ENCODE results near the gene EHHADH. TPM values are rescaled to one million over a fixed set of nuclear protein-coding genes. Genes with fewer than 3 reads are reported as not detected.
"Not testable (repeated sequence)": the region's sequence is repeated elsewhere in the genome, so short reads cannot be mapped to it uniquely, and the experiment has no call there.

The EHHADH gene
- total RNA-seq, 1 donor from 2014 or later = 1.4 TPM

- no peak overlapping the region for H3K27ac Mint-ChIP-seq
- no peaks in the 10 kb centered on the region for H3K4me1 Mint-ChIP-seq (ENCODE audit: low read depth)
- intact Hi-C loops (cut with micrococcal nuclease) = no loop called here
- H3K9me3 Mint-ChIP-seq = no peaks in the 10 kb centered on the region
- no peaks in the 10 kb centered on the region for H3K36me3 Mint-ChIP-seq (ENCODE audit: low read depth)
- peaks cover 11% of the 10 kb centered on the region for H3K27me3 Mint-ChIP-seq (ENCODE audit: insufficient read depth)
- no peak for DNase-seq (ENCODE audit: low spot score)
- no peak overlapping the region for H3K4me3 Mint-ChIP-seq
Measured at GRCh38 chr3:185270262-185270955, 16.6 kb upstream of the EHHADH start.

DNA sequence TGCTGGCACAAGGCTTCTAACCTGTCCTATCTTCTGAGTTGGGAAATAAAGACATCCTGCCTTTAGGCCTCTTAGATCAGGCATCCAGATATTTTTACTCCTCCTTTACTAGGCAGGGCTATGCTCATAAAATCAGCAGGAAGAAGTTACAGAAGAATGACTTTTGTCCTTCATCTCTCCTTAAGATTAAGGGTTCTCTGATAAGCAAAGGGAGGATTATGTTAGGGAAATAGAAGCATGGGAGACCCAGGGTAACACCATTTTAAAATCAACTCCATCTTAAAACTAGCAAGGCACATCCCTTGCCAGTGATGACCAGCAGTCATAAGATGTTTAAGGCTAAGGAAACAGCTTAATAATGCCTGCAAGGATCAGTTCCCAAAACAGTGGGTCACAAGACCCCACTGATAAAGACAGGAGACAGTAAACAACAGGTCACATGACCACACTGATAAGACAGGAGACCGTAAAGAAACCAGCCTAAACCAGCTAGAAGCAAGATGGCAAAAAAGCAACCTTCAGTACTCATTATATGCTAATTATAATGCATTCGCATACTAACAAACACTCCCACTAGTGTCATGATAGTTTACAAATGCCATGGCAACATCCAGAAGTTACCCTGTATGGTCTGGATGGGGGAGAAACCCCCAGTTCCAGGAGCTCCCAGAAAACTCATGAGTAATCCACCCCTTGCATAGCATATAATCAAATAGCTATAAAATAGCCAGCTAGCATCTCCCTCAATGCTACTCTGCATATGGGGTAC is 14.5 kb upstream of the EHHADH start:
- Mint-ChIP-seq H3K36me3 (ENCODE audit: low read depth) (no peaks in the 10 kb centered on the region), H3K4me3 (no peak overlapping the region), H3K4me1 (ENCODE audit: low read depth) (no peaks in the 10 kb centered on the region), H3K27ac (no peak overlapping the region), H3K27me3 (ENCODE audit: insufficient read depth) (peaks cover 7% of the 10 kb centered on the region), H3K9me3 (no peaks in the 10 kb centered on the region)
- no peak for DNase-seq (ENCODE audit: low spot score)
- intact Hi-C loops (cut with micrococcal nuclease) = no loop called here

GRCh38 chr3:185267193-185267592 is 13.3 kb upstream of the EHHADH start:
- no peak for DNase-seq (ENCODE audit: low spot score)
- peaks cover 6% of the 10 kb centered on the region for H3K27me3 Mint-ChIP-seq (ENCODE audit: insufficient read depth)
- no peak overlapping the region for H3K4me3 Mint-ChIP-seq
- H3K36me3 Mint-ChIP-seq (ENCODE audit: low read depth) = no peaks in the 10 kb centered on the region
- intact Hi-C loops (cut with micrococcal nuclease) = no loop called here
- no peaks in the 10 kb centered on the region for H3K4me1 Mint-ChIP-seq (ENCODE audit: low read depth)
- H3K27ac Mint-ChIP-seq = no peak overlapping the region
- no peaks in the 10 kb centered on the region for H3K9me3 Mint-ChIP-seq

- no peak for DNase-seq (ENCODE audit: low spot score)
- no peak overlapping the region for H3K4me3 Mint-ChIP-seq
- peaks cover 4% of the 10 kb centered on the region for H3K27me3 Mint-ChIP-seq (ENCODE audit: insufficient read depth)
- H3K9me3 Mint-ChIP-seq = no peaks in the 10 kb centered on the region
- no peaks in the 10 kb centered on the region for H3K36me3 Mint-ChIP-seq (ENCODE audit: low read depth)
- no peaks in the 10 kb centered on the region for H3K4me1 Mint-ChIP-seq (ENCODE audit: low read depth)
- intact Hi-C loops (cut with micrococcal nuclease) = no loop called here
- H3K27ac Mint-ChIP-seq = no peak overlapping the region
Measured at GRCh38 chr3:185264849-185265553, 11.2 kb upstream of the EHHADH start.

GRCh38 chr3:185263423-185263822 is 9.6 kb upstream of the EHHADH start:
- Mint-ChIP-seq H3K27ac (no peak overlapping the region), H3K36me3 (ENCODE audit: low read depth) (no peaks in the 10 kb centered on the region), H3K4me1 (ENCODE audit: low read depth) (no peaks in the 10 kb centered on the region), H3K4me3 (no peak overlapping the region), H3K27me3 (ENCODE audit: insufficient read depth) (peaks cover 4% of the 10 kb centered on the region), H3K9me3 (peaks cover 2% of the 10 kb centered on the region)
- no peak for DNase-seq (ENCODE audit: low spot score)
- intact Hi-C loops (cut with micrococcal nuclease) = no loop called here

DNA sequence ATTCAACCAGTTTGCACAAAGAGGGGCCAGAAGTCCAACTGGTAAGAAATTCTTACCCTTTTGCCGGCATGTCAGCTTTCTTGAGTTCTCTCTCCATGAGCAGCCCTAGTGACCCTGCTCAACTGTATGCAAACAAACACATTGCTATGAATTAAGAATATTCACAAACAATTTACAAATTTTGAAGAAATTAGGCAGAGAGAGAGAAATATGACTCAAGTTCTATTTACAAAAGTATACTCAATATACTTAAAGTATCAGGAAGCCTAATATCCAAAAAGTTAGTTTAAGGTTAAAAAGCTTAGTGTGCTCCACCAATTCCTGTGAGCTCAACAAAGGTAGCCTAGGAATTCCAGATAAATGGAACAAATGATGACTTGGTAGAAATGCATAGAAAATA is 3.5 kb upstream of the EHHADH start:
- H3K4me1 Mint-ChIP-seq (ENCODE audit: low read depth) = no peaks in the 10 kb centered on the region
- peaks cover 17% of the 10 kb centered on the region for H3K9me3 Mint-ChIP-seq
- DNase-seq (ENCODE audit: low spot score) = no peak
- H3K36me3 Mint-ChIP-seq (ENCODE audit: low read depth) = no peaks in the 10 kb centered on the region
- H3K4me3 Mint-ChIP-seq = no peak overlapping the region
- H3K27ac Mint-ChIP-seq = no peak overlapping the region
- no peaks in the 10 kb centered on the region for H3K27me3 Mint-ChIP-seq (ENCODE audit: insufficient read depth)
- intact Hi-C loops (cut with micrococcal nuclease) = no loop called here

GRCh38 chr3:185254799-185255198 is 950 bp upstream of the EHHADH start:
- no peak overlapping the region for H3K27ac Mint-ChIP-seq
- H3K4me1 Mint-ChIP-seq (ENCODE audit: low read depth) = no peaks in the 10 kb centered on the region
- no peak overlapping the region for H3K4me3 Mint-ChIP-seq
- no peaks in the 10 kb centered on the region for H3K36me3 Mint-ChIP-seq (ENCODE audit: low read depth)
- H3K9me3 Mint-ChIP-seq = peaks cover 17% of the 10 kb centered on the region
- intact Hi-C loops (cut with micrococcal nuclease) = loop anchor here (2.0 kb wide), 1 partner anchor 28 kb away; no protein-coding TSS in a partner anchor
- DNase-seq (ENCODE audit: low spot score) = no peak
- H3K27me3 Mint-ChIP-seq (ENCODE audit: insufficient read depth) = no peaks in the 10 kb centered on the region

- H3K4me3 Mint-ChIP-seq = peak overlapping the region; percentile 42
- H3K27me3 Mint-ChIP-seq (ENCODE audit: insufficient read depth); H3K4me1 Mint-ChIP-seq (ENCODE audit: low read depth); DNase-seq (ENCODE audit: low spot score); intact Hi-C loops (cut with micrococcal nuclease); H3K36me3 Mint-ChIP-seq (ENCODE audit: low read depth); H3K27ac Mint-ChIP-seq: not testable (repeated sequence)
- H3K9me3 Mint-ChIP-seq = peaks cover 13% of the 10 kb centered on the region
Measured at GRCh38 chr3:185253133-185253532, 716 bp downstream of the EHHADH start.

DNA sequence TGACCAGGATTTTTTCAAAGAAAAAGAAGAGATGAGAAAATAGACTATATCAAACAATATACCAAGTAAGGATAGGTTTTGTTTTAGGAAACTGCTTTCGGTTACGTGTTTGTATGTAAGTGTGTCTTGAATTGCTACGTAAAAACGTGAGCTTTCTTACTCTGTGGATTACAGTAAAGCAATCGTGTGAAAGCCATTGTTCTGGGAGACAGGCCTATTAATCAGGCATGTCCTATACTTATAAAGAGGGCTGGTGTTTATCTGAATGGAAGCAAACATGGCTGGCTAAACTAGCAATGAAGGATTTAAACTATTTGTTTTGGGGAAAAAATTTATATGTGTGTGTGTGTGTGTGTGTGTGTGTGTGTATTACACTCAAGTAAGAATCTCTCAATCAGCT is 2.6 kb downstream of the EHHADH start:
- intact Hi-C loops (cut with micrococcal nuclease) = no loop called here
- DNase-seq (ENCODE audit: low spot score) = no peak
- H3K4me1 Mint-ChIP-seq (ENCODE audit: low read depth) = no peaks in the 10 kb centered on the region
- H3K27ac Mint-ChIP-seq = no peak overlapping the region
- H3K4me3 Mint-ChIP-seq = no peak overlapping the region
- H3K36me3 Mint-ChIP-seq (ENCODE audit: low read depth) = no peaks in the 10 kb centered on the region
- no peaks in the 10 kb centered on the region for H3K9me3 Mint-ChIP-seq
- peaks cover 3% of the 10 kb centered on the region for H3K27me3 Mint-ChIP-seq (ENCODE audit: insufficient read depth)

DNA sequence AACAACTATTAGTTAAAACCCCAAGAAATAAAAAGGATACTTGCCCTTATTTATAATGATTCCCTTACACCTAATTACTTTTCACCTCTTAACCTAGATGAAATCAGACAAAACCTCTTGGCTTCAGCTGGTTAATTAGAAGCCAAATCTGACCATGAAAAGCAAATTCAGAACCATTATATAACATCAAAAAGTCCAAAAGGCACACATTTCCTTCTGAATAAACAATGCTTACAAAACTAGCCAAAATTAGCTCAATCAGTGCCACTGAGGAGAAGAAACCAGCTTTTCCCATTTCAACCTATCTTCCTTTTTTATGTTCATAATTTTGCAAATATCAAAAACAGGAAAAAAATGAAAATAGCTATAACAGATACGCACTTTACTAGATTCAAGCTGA is 3.2 kb downstream of the EHHADH start:
- Mint-ChIP-seq H3K27me3 (ENCODE audit: insufficient read depth) (peaks cover 4% of the 10 kb centered on the region), H3K4me3 (no peak overlapping the region), H3K9me3 (no peaks in the 10 kb centered on the region), H3K36me3 (ENCODE audit: low read depth) (no peaks in the 10 kb centered on the region), H3K4me1 (ENCODE audit: low read depth) (no peaks in the 10 kb centered on the region), H3K27ac (no peak overlapping the region)
- intact Hi-C loops (cut with micrococcal nuclease) = no loop called here
- no peak for DNase-seq (ENCODE audit: low spot score)

DNA sequence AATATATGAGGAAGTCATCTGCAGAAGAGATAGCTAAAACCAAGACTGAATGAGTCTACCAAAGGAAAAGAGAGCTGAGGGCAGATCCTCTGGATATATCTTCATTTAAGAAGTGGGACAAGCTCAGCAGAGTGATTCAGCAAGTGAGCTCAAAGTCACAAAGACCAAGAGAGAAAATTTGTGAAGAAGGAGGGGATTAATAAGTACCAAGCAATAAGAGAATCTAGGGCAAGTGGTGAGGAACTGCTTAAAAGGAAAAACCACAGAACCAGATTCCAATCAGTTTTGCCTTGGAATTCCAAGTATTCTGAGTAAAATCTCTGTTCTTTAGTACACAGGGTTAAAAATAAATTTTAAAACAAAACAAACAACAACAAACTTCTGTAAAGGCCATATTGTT is 3.6 kb downstream of the EHHADH start:
- Mint-ChIP-seq H3K9me3 (no peaks in the 10 kb centered on the region), H3K27me3 (ENCODE audit: insufficient read depth) (peaks cover 4% of the 10 kb centered on the region), H3K27ac (no peak overlapping the region), H3K36me3 (ENCODE audit: low read depth) (no peaks in the 10 kb centered on the region), H3K4me1 (ENCODE audit: low read depth) (no peaks in the 10 kb centered on the region), H3K4me3 (no peak overlapping the region)
- no peak for DNase-seq (ENCODE audit: low spot score)
- intact Hi-C loops (cut with micrococcal nuclease) = no loop called here

DNA sequence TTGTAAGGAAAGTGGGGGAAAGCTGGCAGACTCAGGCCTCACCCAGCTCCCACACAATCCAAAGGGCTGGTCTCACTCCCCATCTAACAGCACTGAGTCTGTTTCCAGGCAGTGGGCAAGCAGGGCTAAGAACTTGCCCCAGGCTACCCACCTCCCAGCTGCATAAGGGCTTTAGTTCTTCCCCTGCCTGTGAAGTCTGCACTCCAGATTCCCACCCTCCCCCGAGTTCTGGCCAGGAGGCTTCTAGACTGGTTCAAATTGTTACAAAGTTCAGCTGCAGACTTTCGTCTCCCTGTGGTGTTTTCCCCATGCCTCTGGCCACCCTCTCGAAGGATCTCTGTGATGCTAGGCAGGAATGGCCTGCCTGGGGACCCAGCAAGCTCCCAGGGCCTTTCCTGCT is 11.2 kb downstream of the EHHADH start:
- Mint-ChIP-seq H3K36me3 (ENCODE audit: low read depth) (no peaks in the 10 kb centered on the region), H3K27ac (no peak overlapping the region), H3K4me3 (no peak overlapping the region), H3K27me3 (ENCODE audit: insufficient read depth) (peaks cover 6% of the 10 kb centered on the region), H3K9me3 (peaks cover 13% of the 10 kb centered on the region), H3K4me1 (ENCODE audit: low read depth) (no peaks in the 10 kb centered on the region)
- DNase-seq (ENCODE audit: low spot score) = no peak
- intact Hi-C loops (cut with micrococcal nuclease) = no loop called here

- no peak overlapping the region for H3K4me3 Mint-ChIP-seq
- H3K27me3 Mint-ChIP-seq (ENCODE audit: insufficient read depth) = peaks cover 2% of the 10 kb centered on the region
- H3K36me3 Mint-ChIP-seq (ENCODE audit: low read depth) = no peaks in the 10 kb centered on the region
- H3K9me3 Mint-ChIP-seq = peaks cover 22% of the 10 kb centered on the region
- H3K27ac Mint-ChIP-seq = no peak overlapping the region
- intact Hi-C loops (cut with micrococcal nuclease) = no loop called here
- no peak for DNase-seq (ENCODE audit: low spot score)
- no peaks in the 10 kb centered on the region for H3K4me1 Mint-ChIP-seq (ENCODE audit: low read depth)
Measured at GRCh38 chr3:185236969-185237368, 16.9 kb downstream of the EHHADH start.

All from activated T-helper 1 cell treated with anti-CD3 and anti-CD28 coated beads, Interleukin-12 subunit alpha, Interleukin-12 subunit beta, Interleukin-2, Interleukin-4 antibody, amounts not matched to agents 30 ng/mL and 10 ng/mL and 1 ng/mL, durations not matched to agents 14 hours and 24 hours and 36 hours (primary cell).